Neuronal stem cell (in vitro differentiated cells): ENCODE data around the gene HS6ST3.

ENCODE experiments used
- DNase-seq: peaks from one replicate; pipeline ENCODE4 v3.0.0-alpha.2; 2013; ENCODE audit warnings: low spot score
- H2AFZ ChIP-seq: one replicate; pipeline ENCODE4 v1.6.1; 2013; ENCODE audit warnings: mild to moderate bottlenecking, low read length, inconsistent platforms
- H2AK5ac ChIP-seq: 2 replicates; pipeline ENCODE4 v1.6.1; 2013; ENCODE audit warnings: low read depth, mild to moderate bottlenecking, inconsistent platforms, low read length, moderate library complexity, mixed read lengths
- H2BK120ac ChIP-seq: 2 replicates; pipeline ENCODE4 v1.6.1; 2013; ENCODE audit warnings: low read depth, mild to moderate bottlenecking, inconsistent platforms, low read length, moderate library complexity, mixed read lengths
- H2BK12ac ChIP-seq: one replicate; pipeline ENCODE4 v1.6.1; 2013; ENCODE audit warnings: low read length, inconsistent platforms
- H2BK15ac ChIP-seq: 2 replicates; pipeline ENCODE4 v1.6.1; 2013; ENCODE audit warnings: mild to moderate bottlenecking, low read length, inconsistent platforms, mixed read lengths
- H2BK5ac ChIP-seq: one replicate; pipeline ENCODE4 v1.6.1; 2013; ENCODE audit warnings: inconsistent platforms, mild to moderate bottlenecking, low read length, moderate library complexity
- H3K14ac ChIP-seq: one replicate; pipeline ENCODE4 v1.6.1; 2013; ENCODE audit warnings: low read length, inconsistent platforms
- H3K18ac ChIP-seq: 2 replicates; pipeline ENCODE4 v1.6.1; 2013; ENCODE audit warnings: low read length, inconsistent platforms
- H3K23ac ChIP-seq: 2 replicates; pipeline ENCODE4 v1.6.1; 2013; ENCODE audit warnings: low read depth, mild to moderate bottlenecking, mixed read lengths, low read length, inconsistent platforms; ENCODE audit not compliant: poor library complexity
- H3K27ac ChIP-seq: replicated peaks from 3 replicates; pipeline ENCODE4 v1.5.1; 2013; ENCODE audit warnings: low read length, inconsistent platforms
- H3K27me3 ChIP-seq, 3 experiments: 2 replicates each; pipeline ENCODE4 v1.6.1; 2013; ENCODE audit warnings: low read length in 3 of 3, mild to moderate bottlenecking in 2 of 3, inconsistent platforms in 1 of 3, low read depth in 1 of 3, mixed read lengths in 1 of 3, moderate library complexity in 1 of 3; ENCODE audit not compliant: control insufficient read depth in 3 of 3, insufficient read depth in 3 of 3
- H3K36me3 ChIP-seq, 2 donors: replicated peaks in 1 of 2; 2 replicates each; pipeline ENCODE4 v1.6.1; 2013; ENCODE audit warnings: low read length in 2 of 2; ENCODE audit not compliant: control insufficient read depth in 2 of 2, insufficient read depth in 2 of 2
- H3K4ac ChIP-seq: 2 replicates; pipeline ENCODE4 v1.6.1; 2013; ENCODE audit warnings: inconsistent platforms, mild to moderate bottlenecking, low read length, moderate library complexity
- H3K4me1 ChIP-seq, 2 donors: 1 replicate in 1 of 2; 2 replicates in 1 of 2; pipeline ENCODE4 v1.6.1; 2013; ENCODE audit warnings: low read length in 2 of 2, low read depth in 1 of 2; ENCODE audit not compliant: control insufficient read depth in 2 of 2, insufficient read depth in 1 of 2
- H3K4me2 ChIP-seq: one replicate; pipeline ENCODE4 v1.6.1; 2013; ENCODE audit warnings: mild to moderate bottlenecking, low read length, inconsistent platforms; ENCODE audit not compliant: insufficient read depth, poor library complexity, severe bottlenecking
- H3K4me3 ChIP-seq, 2 donors: 2 replicates each; pipeline ENCODE4 v1.5.1; 2013; ENCODE audit warnings: low read length in 2 of 2, mild to moderate bottlenecking in 2 of 2, inconsistent platforms in 1 of 2, moderate library complexity in 1 of 2
- H3K79me1 ChIP-seq: one replicate; pipeline ENCODE4 v1.6.1; 2013; ENCODE audit warnings: low read depth, mild to moderate bottlenecking, inconsistent platforms, low read length, moderate library complexity
- H3K9ac ChIP-seq: one replicate; pipeline ENCODE4 v1.6.1; 2013; ENCODE audit warnings: mild to moderate bottlenecking, low read depth, low read length, inconsistent platforms; ENCODE audit not compliant: poor library complexity
- H3K9me3 ChIP-seq, 2 donors: replicated peaks in 1 of 2; 2 replicates each; pipeline versions ENCODE3 to v1.6.1; 2013; ENCODE audit warnings: low read length in 2 of 2, mild to moderate bottlenecking in 2 of 2, inconsistent platforms in 1 of 2, low read depth in 1 of 2, mixed read lengths in 1 of 2, moderate library complexity in 1 of 2; ENCODE audit not compliant: control insufficient read depth in 2 of 2, insufficient read depth in 1 of 2
- H4K8ac ChIP-seq: one replicate; pipeline ENCODE4 v1.6.1; 2013; ENCODE audit warnings: low read depth, mild to moderate bottlenecking, inconsistent platforms, low read length, moderate library complexity
- H4K91ac ChIP-seq: one replicate; pipeline ENCODE4 v1.6.1; 2013; ENCODE audit warnings: low read length, low read depth, mild to moderate bottlenecking, inconsistent platforms; ENCODE audit not compliant: poor library complexity
- WGBS, 2 donors: extraction: QIAGEN DNeasy Blood & Tissue Kit; methylation state at CpG; one replicate each; pipeline ENCODE4 v1.1.7; 2013; ENCODE audit warnings: missing lambda C conversion rate in 2 of 2, mixed read lengths in 1 of 2; ENCODE audit not compliant: insufficient read length in 2 of 2, insufficient replicate concordance in 1 of 2; ENCODE audit errors: extremely low coverage in 2 of 2; 5-methylcytosine and 5-hydroxymethylcytosine counted together

HS6ST3 gene

DNA sequence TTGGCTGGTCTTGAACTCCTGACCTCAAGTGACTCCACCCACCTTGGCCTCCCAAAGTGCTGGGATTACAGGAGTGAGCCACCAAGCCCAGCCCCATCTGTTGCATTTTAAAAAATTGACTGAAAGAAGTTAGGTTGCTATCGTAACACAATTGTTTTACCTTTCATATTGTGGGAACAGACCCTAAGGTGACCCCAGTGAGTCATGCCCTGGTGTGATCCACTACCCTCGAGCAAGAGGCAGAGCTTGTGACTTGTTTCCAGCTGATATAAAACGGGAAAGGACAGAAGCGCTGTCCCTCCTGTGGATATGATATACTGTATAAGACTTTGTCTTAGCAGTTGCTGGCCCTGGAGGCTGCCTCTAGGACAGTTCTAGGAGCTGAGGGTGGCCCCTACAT is 308.6 kb downstream of the HS6ST3 start:
- no peaks in the 10 kb centered on the region for H3K9me3 ChIP-seq
- H3K4me1 ChIP-seq = no peaks in the 10 kb centered on the region
- H3K79me1 ChIP-seq = peaks cover 2% of the 10 kb centered on the region
- no peak overlapping the region for H3K14ac ChIP-seq
- WGBS, 2 donors = no CpG with 5 or more reads among the region's 4 CpGs
- no peak for DNase-seq
- no peak overlapping the region for H3K4ac ChIP-seq
- no peak overlapping the region for H3K4me2 ChIP-seq
- H2BK120ac ChIP-seq = no peak overlapping the region
- H2BK12ac ChIP-seq = no peak overlapping the region
- no peak overlapping the region for H2BK15ac ChIP-seq
- no peak overlapping the region for H4K91ac ChIP-seq
- no peak overlapping the region for H2AFZ ChIP-seq
- H2AK5ac ChIP-seq = no peak overlapping the region
- H2BK5ac ChIP-seq = no peak overlapping the region
- no peak overlapping the region for H3K9ac ChIP-seq
- no peaks in the 10 kb centered on the region for H3K36me3 ChIP-seq
- H3K27me3 ChIP-seq = no peaks in the 10 kb centered on the region
- H3K27ac ChIP-seq = no peak overlapping the region
- no peak overlapping the region for H3K23ac ChIP-seq
- no peak overlapping the region for H4K8ac ChIP-seq
- H3K18ac ChIP-seq = no peak overlapping the region
- H3K4me3 ChIP-seq = no peak overlapping the region

DNA sequence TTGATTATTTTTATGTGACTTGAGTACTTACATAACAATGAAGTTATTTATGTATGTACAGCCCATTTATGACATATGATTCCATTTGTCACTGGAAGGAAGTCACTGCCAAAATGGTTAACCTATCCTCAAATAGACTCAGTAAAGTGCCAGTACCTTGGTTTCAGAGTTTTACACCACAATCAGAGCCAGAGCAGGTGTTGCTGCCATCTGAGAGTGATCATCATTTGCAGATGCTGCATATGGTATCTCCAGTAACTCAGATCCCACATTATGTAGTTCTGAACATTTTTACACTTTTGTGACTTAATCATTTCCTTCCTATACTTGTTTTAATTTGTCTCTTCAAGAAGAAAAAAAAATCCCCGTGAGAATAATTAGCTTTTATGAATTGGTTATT is 313.3 kb downstream of the HS6ST3 start:
- Histone ChIP-seq H3K9me3 (no peaks in the 10 kb centered on the region), H3K27me3 (no peaks in the 10 kb centered on the region), H2BK120ac (no peak overlapping the region), H3K36me3 (no peaks in the 10 kb centered on the region), H4K91ac (no peak overlapping the region), H2BK5ac (no peak overlapping the region), H3K4ac (no peak overlapping the region), H3K4me1 (no peaks in the 10 kb centered on the region), H2AFZ (no peak overlapping the region), H2BK12ac (no peak overlapping the region), H3K4me3 (no peak overlapping the region), H3K18ac (no peak overlapping the region), H2AK5ac (no peak overlapping the region), H3K9ac (no peak overlapping the region), H3K79me1 (peaks cover 2% of the 10 kb centered on the region), H3K23ac (no peak overlapping the region), H4K8ac (no peak overlapping the region), H3K4me2 (no peak overlapping the region), H2BK15ac (no peak overlapping the region), H3K14ac (no peak overlapping the region), H3K27ac (no peak overlapping the region)
- WGBS, 2 donors = no CpG with 5 or more reads among the region's 1 CpG
- no peak for DNase-seq

DNA sequence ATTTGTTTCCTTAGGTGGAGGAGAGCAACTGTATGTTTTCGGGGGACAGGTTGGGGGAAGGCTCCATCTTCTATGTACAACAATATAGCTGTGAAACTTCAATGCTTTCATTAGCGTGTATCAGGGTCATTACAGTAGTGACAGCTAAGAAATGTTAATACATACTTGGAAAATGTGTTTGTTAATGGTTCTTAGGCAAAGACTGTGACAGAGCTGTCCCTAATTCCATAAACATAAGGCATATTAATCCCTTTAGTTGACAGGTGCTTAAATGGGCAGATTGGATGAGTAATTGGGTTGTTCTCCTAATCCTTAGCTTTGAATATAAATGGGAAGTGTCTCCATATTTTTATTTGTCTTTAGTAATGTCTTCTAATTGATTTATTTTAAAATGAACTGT is 313.7 kb downstream of the HS6ST3 start:
- no peaks in the 10 kb centered on the region for H3K4me1 ChIP-seq
- no peak overlapping the region for H3K4me2 ChIP-seq
- no CpG with 5 or more reads among the region's 2 CpGs for WGBS, 2 donors

DNA sequence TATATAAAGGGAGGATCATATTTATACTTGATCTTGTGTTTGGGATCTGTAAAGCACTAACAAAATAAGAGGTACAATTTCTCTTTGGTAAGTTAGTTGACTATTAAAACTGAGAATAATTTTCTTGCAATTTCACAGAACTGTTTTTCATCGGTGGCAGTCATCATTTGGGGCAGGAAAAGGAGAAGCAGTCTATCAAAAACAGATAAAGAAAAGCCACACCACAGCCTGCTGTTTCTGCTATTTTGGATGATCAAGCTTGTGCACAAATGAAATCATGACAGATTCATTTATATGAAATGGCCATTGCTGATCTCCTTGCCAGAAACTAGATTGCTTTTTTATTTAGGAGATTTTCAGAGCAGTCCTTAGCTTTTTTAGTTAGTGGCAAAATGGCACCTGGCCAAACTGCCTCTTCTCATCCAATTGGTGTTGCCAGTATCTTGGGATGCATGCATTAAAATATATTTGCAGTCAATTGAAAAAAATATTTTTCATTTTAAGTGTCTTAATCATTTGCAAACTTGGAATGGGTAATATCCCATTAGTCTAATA is 326.0 kb downstream of the HS6ST3 start:
- Histone ChIP-seq H3K4me1 (peaks cover 0 to 4% of the 10 kb centered on the region in 2 donors), H2BK15ac (no peak overlapping the region), H3K27ac (no peak overlapping the region), H3K4ac (no peak overlapping the region), H2BK5ac (no peak overlapping the region), H2AK5ac (no peak overlapping the region), H3K14ac (no peak overlapping the region), H3K4me3 (no peak overlapping the region), H3K23ac (no peak overlapping the region), H3K36me3 (no peaks in the 10 kb centered on the region), H3K4me2 (no peak overlapping the region), H2BK12ac (no peak overlapping the region), H3K79me1 (no peaks in the 10 kb centered on the region), H4K91ac (no peak overlapping the region), H3K27me3 (no peaks in the 10 kb centered on the region), H4K8ac (no peak overlapping the region), H2BK120ac (no peak overlapping the region), H3K9ac (no peak overlapping the region), H3K9me3 (no peaks in the 10 kb centered on the region), H3K18ac (no peak overlapping the region), H2AFZ (no peak overlapping the region)
- WGBS, 2 donors = no CpG with 5 or more reads among the region's 1 CpG
- no peak for DNase-seq

More for the DNA sequence above, 313.7 kb downstream of the HS6ST3 start:
- Histone ChIP-seq H3K23ac (no peak overlapping the region), H3K18ac (no peak overlapping the region), H3K14ac (no peak overlapping the region), H2BK5ac (no peak overlapping the region), H3K9ac (no peak overlapping the region), H3K4ac (no peak overlapping the region), H3K27me3 (no peaks in the 10 kb centered on the region), H3K36me3 (no peaks in the 10 kb centered on the region), H4K91ac (no peak overlapping the region), H3K9me3 (no peaks in the 10 kb centered on the region), H3K4me3 (no peak overlapping the region), H2AK5ac (no peak overlapping the region), H2BK12ac (no peak overlapping the region), H2BK15ac (no peak overlapping the region), H4K8ac (no peak overlapping the region), H2BK120ac (no peak overlapping the region), H3K79me1 (peaks cover 2% of the 10 kb centered on the region), H2AFZ (no peak overlapping the region), H3K27ac (no peak overlapping the region)
- DNase-seq = no peak
